ENCODE data around the gene PHACTR2. TPM values are rescaled to one million over a fixed set of nuclear protein-coding genes. Genes with fewer than 3 reads are reported as not detected.
"Not testable (repeated sequence)": the region's sequence is repeated elsewhere in the genome, so short reads cannot be mapped to it uniquely, and the experiment has no call there.

Gene PHACTR2
- total RNA-seq, 1 donor from 2014 or later: 71.0 TPM

DNA sequence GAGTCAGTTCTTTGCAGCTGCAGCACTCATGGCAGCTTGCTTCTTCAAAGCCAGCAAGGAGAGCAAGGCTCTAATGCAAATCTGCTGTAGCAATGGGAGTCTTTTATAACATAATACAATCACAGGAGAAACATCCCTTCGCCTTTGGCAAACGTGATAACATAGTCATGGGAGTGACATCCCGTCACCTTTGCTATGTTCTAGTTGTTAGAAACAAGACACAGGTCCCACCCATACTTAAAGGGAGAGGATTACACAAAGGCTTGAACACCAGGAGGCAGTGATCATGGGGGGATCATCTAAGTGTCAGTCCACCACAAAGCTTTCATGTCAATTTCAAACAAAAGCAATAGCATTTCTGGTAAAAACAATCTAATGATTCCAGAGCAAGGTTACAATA, 40.1 kb upstream of the PHACTR2 start:
- DNase-seq: no peak
- intact Hi-C loops (cut with micrococcal nuclease): no loop called here
- Histone ChIP-seq H3K9me3 (replicated peaks) (no peaks in the 10 kb centered on the region), H3K4me1 (peaks cover 5% of the 10 kb centered on the region), H3K36me3 (no peaks in the 10 kb centered on the region), H3K27me3 (ENCODE audit: low read depth) (no peaks in the 10 kb centered on the region), H3K27ac (replicated peaks) (no peak overlapping the region), H3K4me3 (no peak overlapping the region)
- TF ChIP-seq, protein P1, sequence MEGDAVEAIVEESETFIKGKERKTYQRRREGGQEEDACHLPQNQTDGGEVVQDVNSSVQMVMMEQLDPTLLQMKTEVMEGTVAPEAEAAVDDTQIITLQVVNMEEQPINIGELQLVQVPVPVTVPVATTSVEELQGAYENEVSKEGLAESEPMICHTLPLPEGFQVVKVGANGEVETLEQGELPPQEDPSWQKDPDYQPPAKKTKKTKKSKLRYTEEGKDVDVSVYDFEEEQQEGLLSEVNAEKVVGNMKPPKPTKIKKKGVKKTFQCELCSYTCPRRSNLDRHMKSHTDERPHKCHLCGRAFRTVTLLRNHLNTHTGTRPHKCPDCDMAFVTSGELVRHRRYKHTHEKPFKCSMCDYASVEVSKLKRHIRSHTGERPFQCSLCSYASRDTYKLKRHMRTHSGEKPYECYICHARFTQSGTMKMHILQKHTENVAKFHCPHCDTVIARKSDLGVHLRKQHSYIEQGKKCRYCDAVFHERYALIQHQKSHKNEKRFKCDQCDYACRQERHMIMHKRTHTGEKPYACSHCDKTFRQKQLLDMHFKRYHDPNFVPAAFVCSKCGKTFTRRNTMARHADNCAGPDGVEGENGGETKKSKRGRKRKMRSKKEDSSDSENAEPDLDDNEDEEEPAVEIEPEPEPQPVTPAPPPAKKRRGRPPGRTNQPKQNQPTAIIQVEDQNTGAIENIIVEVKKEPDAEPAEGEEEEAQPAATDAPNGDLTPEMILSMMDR (IDR thresholded peaks at IDR 0.05; ENCODE audit: borderline replicate concordance): no peak

DNA sequence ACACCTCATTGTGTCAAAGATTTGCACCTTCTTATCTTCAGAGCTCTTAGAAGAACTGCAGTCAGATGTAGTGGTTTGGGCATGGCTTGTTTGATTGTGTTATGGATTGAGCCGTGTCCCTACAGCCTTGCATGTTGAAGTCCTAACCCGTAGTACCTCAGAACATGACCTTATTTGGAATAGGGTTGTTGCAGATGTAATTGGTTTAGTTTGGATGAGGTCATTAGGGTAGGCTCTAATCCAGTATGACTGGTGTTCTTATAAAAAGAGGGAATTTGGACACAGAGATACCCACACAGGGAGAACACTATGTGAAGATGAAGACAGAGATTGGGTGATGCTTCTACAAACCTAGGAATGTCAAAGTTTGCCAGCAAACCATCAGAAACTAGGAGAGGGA, 35.4 kb upstream of the PHACTR2 start:
- no peak overlapping the region for H3K27ac ChIP-seq (replicated peaks)

DNA sequence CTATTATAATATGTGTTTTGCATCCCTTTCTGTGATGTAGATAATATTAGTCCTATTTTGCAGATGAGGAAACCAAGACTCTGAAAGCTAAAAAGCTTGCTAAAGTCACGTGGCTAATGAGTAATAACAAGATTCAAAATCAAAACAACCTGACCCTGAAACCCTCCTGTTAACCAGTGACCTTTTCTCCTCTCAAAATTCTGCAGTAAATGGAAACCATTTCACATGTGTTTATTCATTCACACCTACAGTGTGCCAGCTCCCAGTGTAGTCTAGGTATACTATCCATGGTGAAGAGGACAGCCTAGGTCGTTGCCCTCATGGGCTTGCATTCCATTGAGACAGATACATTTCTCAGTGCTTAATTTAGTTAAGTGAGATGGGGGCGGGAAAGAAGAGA, 30.6 kb upstream of the PHACTR2 start:
- TF ChIP-seq, protein P1 (IDR thresholded peaks at IDR 0.05; ENCODE audit: borderline replicate concordance): no peak
- no peak for DNase-seq
- Histone ChIP-seq H3K27ac (replicated peaks) (no peak overlapping the region), H3K4me1 (peaks cover 7% of the 10 kb centered on the region), H3K9me3 (replicated peaks) (peaks cover 9% of the 10 kb centered on the region), H3K27me3 (ENCODE audit: low read depth) (no peaks in the 10 kb centered on the region), H3K36me3 (no peaks in the 10 kb centered on the region), H3K4me3 (no peak overlapping the region)
- intact Hi-C loops (cut with micrococcal nuclease): no loop called here

More for the DNA sequence above, 35.4 kb upstream of the PHACTR2 start:
- DNase-seq: no peak
- no peaks in the 10 kb centered on the region for H3K27me3 ChIP-seq (ENCODE audit: low read depth)
- intact Hi-C loops (cut with micrococcal nuclease): no loop called here
- H3K9me3 ChIP-seq (replicated peaks): no peaks in the 10 kb centered on the region
- no peaks in the 10 kb centered on the region for H3K36me3 ChIP-seq
- TF ChIP-seq, protein P1 (IDR thresholded peaks at IDR 0.05; ENCODE audit: borderline replicate concordance): no peak
- H3K4me1 ChIP-seq: peaks cover 11% of the 10 kb centered on the region
- H3K4me3 ChIP-seq: no peak overlapping the region

DNA sequence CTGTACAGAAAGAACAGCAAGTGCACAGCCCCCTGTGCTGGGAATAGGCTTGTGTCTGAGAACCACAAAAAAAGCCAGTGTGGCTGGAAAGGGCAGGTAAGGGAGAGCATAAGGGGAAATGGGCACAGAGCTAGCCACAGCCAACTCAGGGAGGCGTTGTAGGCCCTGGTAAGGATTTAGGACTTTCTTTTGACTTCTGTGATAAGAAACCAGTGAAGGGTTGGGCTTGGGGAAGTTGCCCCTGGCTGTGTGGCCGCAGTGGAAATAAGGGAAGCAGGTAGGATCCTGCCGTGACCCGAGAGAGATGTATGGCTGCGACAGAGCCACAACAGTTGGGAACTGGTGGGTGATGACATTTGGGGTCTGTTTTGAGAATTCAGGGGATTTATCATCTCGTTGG, 30.0 kb upstream of the PHACTR2 start:
- TF ChIP-seq, protein P1 (IDR thresholded peaks at IDR 0.05; ENCODE audit: borderline replicate concordance): no peak
- no peak for DNase-seq
- intact Hi-C loops (cut with micrococcal nuclease): no loop called here
- H3K36me3 ChIP-seq: no peaks in the 10 kb centered on the region
- no peak overlapping the region for H3K27ac ChIP-seq (replicated peaks)
- peaks cover 9% of the 10 kb centered on the region for H3K4me1 ChIP-seq
- H3K4me3 ChIP-seq: no peak overlapping the region
- peaks cover 9% of the 10 kb centered on the region for H3K9me3 ChIP-seq (replicated peaks)
- no peaks in the 10 kb centered on the region for H3K27me3 ChIP-seq (ENCODE audit: low read depth)

DNA sequence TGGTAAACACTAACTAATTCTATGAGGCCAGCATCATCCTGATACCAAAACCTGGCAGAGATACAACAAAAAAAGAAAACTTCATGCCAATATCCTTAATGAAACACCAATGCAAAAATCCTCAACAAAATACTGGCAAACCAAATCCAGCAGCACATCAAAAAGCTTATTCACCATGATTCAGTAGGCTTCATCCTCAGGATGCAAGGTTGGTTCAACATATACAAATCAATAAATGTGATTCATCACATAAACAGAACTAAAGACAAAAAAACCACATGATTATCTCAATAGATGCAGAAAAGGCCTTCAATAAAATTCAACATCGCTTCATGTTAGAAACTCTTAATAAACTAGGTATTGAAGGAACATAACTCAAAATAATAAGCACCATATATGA, 28.4 kb upstream of the PHACTR2 start:
- H3K4me3 ChIP-seq; H3K36me3 ChIP-seq; H3K9me3 ChIP-seq (replicated peaks); DNase-seq; intact Hi-C loops (cut with micrococcal nuclease); H3K27ac ChIP-seq (replicated peaks); H3K27me3 ChIP-seq (ENCODE audit: low read depth): not testable (repeated sequence)
- H3K4me1 ChIP-seq: peaks cover 16% of the 10 kb centered on the region

DNA sequence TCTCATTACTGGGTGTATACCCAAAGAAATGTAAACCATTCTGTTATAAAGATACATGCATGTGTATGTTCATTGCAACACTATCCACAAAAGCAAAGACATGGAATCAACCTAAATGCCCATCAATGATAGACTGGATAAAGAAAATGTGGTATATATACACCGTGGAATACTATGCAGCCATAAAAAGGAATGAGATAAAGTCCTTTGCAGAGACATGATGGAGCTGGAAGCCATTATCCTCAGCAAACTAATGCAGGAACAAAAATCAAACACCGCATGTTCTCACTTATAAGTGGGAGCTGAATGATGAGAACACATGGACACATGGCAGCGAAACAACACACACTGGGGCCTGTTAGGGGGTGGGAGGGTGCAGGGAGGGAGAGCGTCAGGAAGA, 26.4 kb upstream of the PHACTR2 start:
- intact Hi-C loops (cut with micrococcal nuclease); H3K4me3 ChIP-seq; DNase-seq: not testable (repeated sequence)

DNA sequence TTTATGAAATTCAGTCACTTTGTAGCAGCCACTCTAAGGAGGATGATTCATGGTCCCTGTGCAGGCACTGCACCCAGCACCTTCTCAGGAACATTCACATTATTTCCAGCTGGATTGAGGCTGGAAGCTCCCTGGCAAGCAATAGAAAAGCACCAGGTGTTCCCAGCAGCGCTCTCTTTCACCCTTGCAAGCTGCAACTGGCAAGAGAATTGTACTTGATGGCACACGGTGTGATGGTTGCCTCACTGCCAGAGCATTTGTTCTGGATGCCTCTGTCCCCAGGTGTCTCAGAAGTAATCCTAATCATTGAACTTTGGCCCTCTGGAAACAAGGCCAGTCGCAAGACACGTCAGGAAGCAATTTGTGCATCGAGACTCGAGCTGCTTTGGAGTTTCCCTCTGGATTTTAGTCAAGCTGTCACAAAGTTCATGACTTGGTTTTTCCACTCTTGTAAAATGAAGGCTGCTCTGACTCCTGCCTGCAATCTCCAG, 24.9 kb upstream of the PHACTR2 start:
- TF ChIP-seq, protein P1 (IDR thresholded peaks at IDR 0.05; ENCODE audit: borderline replicate concordance): no peak
- Histone ChIP-seq H3K27ac (replicated peaks) (no peak overlapping the region), H3K27me3 (ENCODE audit: low read depth) (no peaks in the 10 kb centered on the region), H3K4me3 (no peak overlapping the region), H3K4me1 (peaks cover 9% of the 10 kb centered on the region), H3K9me3 (replicated peaks) (peaks cover 14% of the 10 kb centered on the region), H3K36me3 (peaks cover 3% of the 10 kb centered on the region)
- intact Hi-C loops (cut with micrococcal nuclease): no loop called here
- no peak for DNase-seq

More for the DNA sequence above, 26.4 kb upstream of the PHACTR2 start:
- H3K9me3 ChIP-seq (replicated peaks); H3K36me3 ChIP-seq; H3K27me3 ChIP-seq (ENCODE audit: low read depth); H3K27ac ChIP-seq (replicated peaks): not testable (repeated sequence)
- H3K4me1 ChIP-seq: peaks cover 16% of the 10 kb centered on the region

All from left ventricle myocardium inferior (tissue), 1 donor.